H1 (cell line): ENCODE measurements around the gene CDK16. TPM values are rescaled to one million over a fixed set of nuclear protein-coding genes. Genes with fewer than 3 reads are reported as not detected.

Experiments
- CTCF ChIA-PET: fragments of 300-600 bp; sonication (Branson Sonifier 250); formaldehyde crosslinking; loops from one replicate; lab custom pipeline; 2021; ENCODE audit not compliant: partially characterized antibody; lab: Charles Lee
- POLR2A ChIA-PET: fragments of 300-600 bp; sonication (Branson Sonifier 250); formaldehyde crosslinking; loops from one replicate; lab custom pipeline; 2021; ENCODE audit warnings: inconsistent platforms; ENCODE audit not compliant: partially characterized antibody; lab: Charles Lee
- DNase-seq, 2 experiments: peaks; one replicate each; pipeline versions ENCODE4 v3.0.0 to v3.0.0-alpha.2; 2010 to 2022; ENCODE audit warnings: low spot score in 2 of 2, low read depth in 1 of 2, mixed read lengths in 1 of 2
- FAIRE-seq: peaks from 2 replicates; lab custom pipeline; 2011; peaks lifted over from hg19 to GRCh38; lab: Jason Lieb, UNC
- H2AFZ ChIP-seq: 2 replicates; pipeline ENCODE4 v1.8.1; 2012; ENCODE audit warnings: low read length, inconsistent platforms
- H2AK5ac ChIP-seq: 2 replicates; pipeline ENCODE4 v1.6.1; 2013; ENCODE audit warnings: low read depth, low read length
- H2BK120ac ChIP-seq: replicated peaks from 2 replicates; pipeline ENCODE3; 2013; ENCODE audit warnings: low read depth, low read length, inconsistent platforms
- H2BK12ac ChIP-seq: 2 replicates; pipeline ENCODE4 v1.6.1; 2013; ENCODE audit warnings: low read depth, low read length
- H2BK15ac ChIP-seq: 2 replicates; pipeline ENCODE4 v1.6.1; 2013; ENCODE audit warnings: low read length
- H2BK20ac ChIP-seq: 2 replicates; pipeline ENCODE4 v1.6.1; 2013; ENCODE audit warnings: low read length
- H2BK5ac ChIP-seq: 2 replicates; pipeline ENCODE4 v1.6.1; 2013; ENCODE audit warnings: low read depth, low read length
- H3K14ac ChIP-seq: 2 replicates; pipeline ENCODE4 v1.6.1; 2013; ENCODE audit warnings: inconsistent platforms; ENCODE audit not compliant: insufficient read length
- H3K18ac ChIP-seq: 2 replicates; pipeline ENCODE4 v1.6.1; 2013; ENCODE audit warnings: low read length; ENCODE audit errors: extremely low read depth
- H3K23ac ChIP-seq: 2 replicates; pipeline ENCODE4 v1.6.1; 2013; ENCODE audit warnings: inconsistent platforms; ENCODE audit not compliant: insufficient read length
- H3K23me2 ChIP-seq: 2 replicates; pipeline ENCODE4 v1.6.1; 2013; ENCODE audit warnings: low read depth, low read length
- H3K27ac ChIP-seq: 2 replicates; pipeline ENCODE4 v1.6.1; 2011; ENCODE audit warnings: low read depth, low read length, inconsistent platforms
- H3K27me3 ChIP-seq, 4 experiments: replicated peaks in 1 of 4; 1 replicate in 1 of 4; 2 replicates in 3 of 4; pipeline versions ENCODE4 v1.6.1 to v1.8.1; 2011 to 2013; ENCODE audit warnings: low read length in 3 of 4, mild to moderate bottlenecking in 3 of 4, inconsistent platforms in 2 of 4, mixed read lengths in 2 of 4, moderate library complexity in 1 of 4; ENCODE audit not compliant: control insufficient read depth in 3 of 4, insufficient read depth in 3 of 4; ENCODE audit errors: extremely low read depth in 1 of 4
- H3K36me3 ChIP-seq, 4 experiments: 2 replicates each; pipeline versions ENCODE4 v1.6.1 to v1.8.1; 2011 to 2013; ENCODE audit warnings: mild to moderate bottlenecking in 4 of 4, low read length in 3 of 4, moderate library complexity in 2 of 4, control low read depth in 1 of 4, inconsistent platforms in 1 of 4; ENCODE audit not compliant: insufficient read depth in 4 of 4, control insufficient read depth in 2 of 4
- H3K4ac ChIP-seq: replicated peaks from 2 replicates; pipeline ENCODE3; 2013; ENCODE audit warnings: low read length, low read depth, mixed read lengths, inconsistent platforms; ENCODE audit not compliant: insufficient read length
- H3K4me1 ChIP-seq, 4 experiments: replicated peaks in 1 of 4; 1 replicate in 1 of 4; 2 replicates in 3 of 4; pipeline versions ENCODE4 v1.6.1 to v1.8.1; 2011 to 2013; ENCODE audit warnings: low read length in 3 of 4, inconsistent platforms in 2 of 4, mixed read lengths in 1 of 4; ENCODE audit not compliant: insufficient read depth in 4 of 4, control insufficient read depth in 3 of 4
- H3K4me2 ChIP-seq, 2 experiments: 2 replicates each; pipeline versions ENCODE4 v1.6.1 to v1.8.1; 2011 to 2013; ENCODE audit warnings: low read depth in 2 of 2, low read length in 2 of 2, control low read depth in 1 of 2, inconsistent platforms in 1 of 2, mild to moderate bottlenecking in 1 of 2; ENCODE audit not compliant: insufficient read depth in 1 of 2
- H3K4me3 ChIP-seq, 4 experiments: fragments of 200-600, 300-600 bp in 1 of 4; sonication (generic), shearing (Covaris generic), sonication (Bioruptor Twin) in 1 of 4; 2 replicates each; pipeline versions ENCODE4 v1.5.1 to v1.8.1; 2011 to 2016; ENCODE audit warnings: low read length in 4 of 4, low read depth in 3 of 4, control low read depth in 2 of 4, inconsistent platforms in 2 of 4, mild to moderate bottlenecking in 2 of 4, mixed read lengths in 1 of 4, moderate library complexity in 1 of 4; ENCODE audit not compliant: insufficient read depth in 2 of 4; ENCODE audit errors: extremely low read depth in 1 of 4
- H3K56ac ChIP-seq: replicated peaks from 2 replicates; pipeline ENCODE3; 2013; ENCODE audit warnings: low read depth, mild to moderate bottlenecking, mixed read lengths, low read length, inconsistent platforms; ENCODE audit not compliant: insufficient read length
- H3K79me1 ChIP-seq: 2 replicates; pipeline ENCODE4 v1.6.1; 2013; ENCODE audit warnings: low read depth, low read length, control low read depth
- H3K79me2 ChIP-seq, 2 experiments: 2 replicates each; pipeline versions ENCODE4 v1.6.1 to v1.8.1; 2012 to 2013; ENCODE audit warnings: low read length in 2 of 2, mild to moderate bottlenecking in 2 of 2, inconsistent platforms in 1 of 2; ENCODE audit not compliant: insufficient read depth in 2 of 2, control insufficient read depth in 1 of 2
- H3K9ac ChIP-seq, 4 experiments: replicated peaks in 1 of 4; 1 replicate in 1 of 4; 2 replicates in 3 of 4; pipeline versions ENCODE4 v1.6.1 to v1.8.1; 2011 to 2013; ENCODE audit warnings: low read depth in 3 of 4, low read length in 3 of 4, control low read depth in 2 of 4, mild to moderate bottlenecking in 2 of 4, moderate library complexity in 2 of 4, inconsistent platforms in 1 of 4; ENCODE audit errors: extremely low read depth in 1 of 4
- H3K9me3 ChIP-seq, 2 experiments: 2 replicates each; pipeline versions ENCODE4 v1.6.1 to v1.8.1; 2012 to 2013; ENCODE audit warnings: mild to moderate bottlenecking in 2 of 2, moderate library complexity in 2 of 2, control low read depth in 1 of 2, inconsistent platforms in 1 of 2, low read depth in 1 of 2, low read length in 1 of 2, mixed read lengths in 1 of 2; ENCODE audit not compliant: insufficient read depth in 2 of 2
- H4K20me1 ChIP-seq, 2 experiments: replicated peaks in 1 of 2; 2 replicates each; pipeline versions ENCODE3 to v1.8.1; 2011 to 2013; ENCODE audit warnings: inconsistent platforms in 2 of 2, low read length in 2 of 2, mild to moderate bottlenecking in 1 of 2; ENCODE audit not compliant: insufficient read depth in 2 of 2, control insufficient read depth in 1 of 2
- H4K5ac ChIP-seq: 2 replicates; pipeline ENCODE4 v1.6.1; 2013; ENCODE audit warnings: low read length, low read depth, mixed read lengths, inconsistent platforms; ENCODE audit not compliant: insufficient read length
- H4K8ac ChIP-seq: 2 replicates; pipeline ENCODE4 v1.8.0; 2013; ENCODE audit warnings: mild to moderate bottlenecking, moderate library complexity, low read length, inconsistent platforms; ENCODE audit not compliant: insufficient read depth; ENCODE audit errors: extremely low read depth
- H4K91ac ChIP-seq: replicated peaks from 2 replicates; pipeline ENCODE3; 2013; ENCODE audit warnings: low read length, mixed read lengths, inconsistent platforms; ENCODE audit not compliant: insufficient read length
- CEBPB ChIP-seq: IDR thresholded peaks from 2 replicates; pipeline ENCODE4 v1.6.1; 2012; ENCODE audit warnings: low read depth, low read length
- MAFK ChIP-seq: IDR thresholded peaks from 2 replicates; pipeline ENCODE4 v1.6.1; 2012; ENCODE audit warnings: low read depth, mild to moderate bottlenecking, improper control_type of control experiment, low read length
- POU5F1 ChIP-seq: IDR thresholded peaks from 2 replicates; pipeline ENCODE4 v1.6.1; 2011; ENCODE audit warnings: low read depth, mild to moderate bottlenecking, low read length, moderate library complexity
- TCF12 ChIP-seq: IDR thresholded peaks from 2 replicates; pipeline ENCODE4 v1.6.1; 2011; ENCODE audit warnings: low read depth, mild to moderate bottlenecking, low read length
- WGBS, 2 experiments: shearing (Covaris generic) in 1 of 2; methylation state at CpG; one replicate each; pipeline versions ENCODE4 v1.1.6 to v1.1.7; 2013 to 2015; ENCODE audit warnings: low lambda C conversion rate in 2 of 2, mixed read lengths in 2 of 2, inconsistent platforms in 1 of 2, low coverage in 1 of 2, missing lambda C conversion rate in 1 of 2; ENCODE audit not compliant: insufficient replicate concordance in 2 of 2, insufficient coverage in 1 of 2, insufficient read length in 1 of 2; ENCODE audit errors: extremely low coverage in 1 of 2, missing lambda C conversion rate in 1 of 2; 5-methylcytosine and 5-hydroxymethylcytosine counted together
- polyA plus RNA-seq, 7 experiments: library from polyadenylated mRNA; depleted of rRNA in 3 of 7; stranded (reverse) in 5 of 7; unstranded in 2 of 7; fragments of >200 nt in 5 of 7; fragments of 200-250 nt in 2 of 7; gene quantifications; 1 replicate in 5 of 7; 2 replicates in 1 of 7; 4 replicates in 1 of 7; pipeline versions ENCODE4 v1.2.1 to v1.2.3, GENCODE V29; 2011 to 2013; ENCODE audit warnings: missing spikeins in 2 of 7, mixed read lengths in 2 of 7
- total RNA-seq: library from RNA; stranded (reverse); fragmentation: NEBNext Ultra II Directional; extraction: Animal tissue kit (Norgen Biotek cat#: 25700); gene quantifications from 2 replicates; pipeline ENCODE4 v1.2.1, GENCODE V29; 2021

CDK16 gene
- total and polyA plus RNA-seq, 2 of the 8 experiments (the other 6 are each of a cell fraction or from before 2014, with no cell fraction given), result 124 to 204 TPM

DNA sequence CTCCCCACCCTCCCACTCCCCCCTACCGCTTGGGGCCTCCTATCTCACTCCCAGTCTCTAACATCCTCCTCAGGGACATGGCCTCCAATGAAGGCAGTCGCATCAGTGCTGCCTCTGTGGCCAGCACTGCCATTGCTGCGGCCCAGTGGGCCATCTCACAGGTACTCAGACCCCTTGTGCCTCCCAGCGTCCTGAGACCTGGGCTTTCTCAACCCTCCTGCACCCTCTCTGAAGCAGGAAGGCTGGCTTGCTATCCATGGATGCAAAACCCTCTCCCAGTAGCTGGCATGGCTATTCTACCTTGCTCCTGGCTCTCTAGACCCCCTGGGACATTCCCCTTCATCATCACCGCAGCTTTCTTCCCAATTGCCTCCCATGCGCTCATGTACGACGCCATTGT is 38.1 kb upstream of the CDK16 start:
- DNase-seq, result no peak
- H3K36me3 ChIP-seq, result peaks cover 4 to 47% (median 30%) of the 10 kb centered on the region in 4 experiments; a peak in 7 of 8 replicates
- H4K20me1 ChIP-seq, result peaks cover 0 to 2% of the 10 kb centered on the region in 2 experiments
- H2BK120ac ChIP-seq, result no peak overlapping the region
- H2BK15ac ChIP-seq, result no peak overlapping the region
- no peaks in the 10 kb centered on the region for H3K79me1 ChIP-seq
- no peak overlapping the region for H2AFZ ChIP-seq
- WGBS, 2 experiments, result 93% methylated on average over 5 of the region's 8 CpGs; no CpG with 5 or more reads in 1 of the 2 experiments
- no peak overlapping the region for H3K23ac ChIP-seq
- no peaks in the 10 kb centered on the region for H3K23me2 ChIP-seq
- no peak overlapping the region for H3K27ac ChIP-seq
- no peak overlapping the region for H3K4me3 ChIP-seq
- no peaks in the 10 kb centered on the region for H3K4me1 ChIP-seq
- no peaks in the 10 kb centered on the region for H3K9me3 ChIP-seq
- H4K5ac ChIP-seq, result no peak overlapping the region
- TF ChIP-seq CEBPB (no peak), MAFK (no peak), TCF12 (no peak), POU5F1 (no peak)
- no peak overlapping the region for H3K4ac ChIP-seq
- H3K56ac ChIP-seq, result no peak overlapping the region
- ChIA-PET POLR2A (no interaction called here), CTCF (no interaction called here)
- no peak overlapping the region for H3K14ac ChIP-seq
- H2BK5ac ChIP-seq, result no peak overlapping the region
- H2BK20ac ChIP-seq, result no peak overlapping the region
- no peak for FAIRE-seq
- H4K8ac ChIP-seq, result no peak overlapping the region
- no peak overlapping the region for H3K4me2 ChIP-seq
- no peak overlapping the region for H3K9ac ChIP-seq
- H3K18ac ChIP-seq, result no peak overlapping the region
- no peak overlapping the region for H2BK12ac ChIP-seq
- H3K79me2 ChIP-seq, result no peaks in the 10 kb centered on the region
- H4K91ac ChIP-seq, result no peak overlapping the region
- H3K27me3 ChIP-seq, result no peaks in the 10 kb centered on the region
- no peak overlapping the region for H2AK5ac ChIP-seq
